ENCODE results near the gene IL24. TPM values are rescaled to one million over a fixed set of nuclear protein-coding genes. Genes with fewer than 3 reads are reported as not detected.

Gene IL24
- total and polyA plus RNA-seq, 2 donors (not counting 1 experiment from before 2014, with no cell fraction given) = not detected

GRCh38 chr1:206925106-206925736, 28.0 kb downstream of the IL24 start:
- no peak for TF ChIP-seq EZH2 (IDR thresholded peaks at IDR 0.05; ENCODE audit: borderline replicate concordance, insufficient read depth, low read depth, low read length, poor library complexity, severe bottlenecking)
- TF ChIP-seq CTCF (IDR thresholded peaks at IDR 0.05) = peak; percentile 19
- 20% methylated on average over 11 of the region's 11 CpGs for whole genome bisulfite sequencing (ENCODE audit: insufficient coverage)
- POLR2A ChIA-PET = interaction anchor here (0.6 to 2.7 kb wide), 9 partner anchors 10 to 1295 kb away, joined by 4 to 11 read pairs (median 6); no protein-coding TSS in a partner anchor
- Histone ChIP-seq H3K9me3 (ENCODE audit: control extremely low read depth in 1 of 3, control insufficient read depth in 2 of 3, insufficient read depth in 1 of 3, low read length in 2 of 3) (no peaks in the 10 kb centered on the region), H3K79me2 (ENCODE audit: control insufficient read depth, insufficient read depth, low read length) (peaks cover 93% of the 10 kb centered on the region), H3K4me3 (ENCODE audit: control extremely low read depth in 1 of 5, extremely low read depth in 1 of 5, insufficient read depth in 1 of 5, low read depth in 2 of 5, low read length in 4 of 5) (peak overlapping the region in 1 of 5 experiments; percentile 17), H3K4me1 (ENCODE audit: control insufficient read depth in 2 of 2, insufficient read depth in 2 of 2, low read length in 2 of 2) (peaks cover 82 to 84% of the 10 kb centered on the region in 2 donors), H2AFZ (ENCODE audit: insufficient read depth, low read depth, low read length, poor library complexity, severe bottlenecking) (peak overlapping the region; percentile 12), H3K27ac (ENCODE audit: low read length in 2 of 2) (peak overlapping the region; percentile 88 to 96), H3K36me3 (replicated peaks in 1 of 2; ENCODE audit: control extremely low read depth in 1 of 2, control insufficient read depth in 1 of 2, extremely low read depth in 1 of 2, insufficient read depth in 2 of 2, low read length in 1 of 2) (peaks cover 3 to 7% of the 10 kb centered on the region in 2 experiments), H4K20me1 (ENCODE audit: control insufficient read depth, insufficient read depth, low read length, poor library complexity, severe bottlenecking) (peaks cover 4% of the 10 kb centered on the region), H3K27me3 (replicated peaks in 1 of 4; ENCODE audit: control extremely low read depth in 1 of 4, control insufficient read depth in 3 of 4, insufficient read depth in 4 of 4, low read length in 3 of 4) (no peaks in the 10 kb centered on the region), H3K9ac (ENCODE audit: low read length) (peak overlapping the region; percentile 96), H3K4me2 (replicated peaks; ENCODE audit: low read depth, low read length, poor library complexity, severe bottlenecking) (peak overlapping the region; percentile 81)
- Mint-ChIP-seq H3K4me1 (peaks cover 37% of the 10 kb centered on the region), H3K9me3 (ENCODE audit: insufficient read depth) (no peaks in the 10 kb centered on the region), H3K4me3 (no peak overlapping the region), H3K27me3 (no peaks in the 10 kb centered on the region), H3K27ac (no peak overlapping the region)
- peak; percentile 53 for ATAC-seq (ENCODE audit: low read depth)
- CTCF ChIA-PET = interaction anchor here (0.5 to 14.5 kb wide), 9 partner anchors 8 to 291 kb away, joined by 3 to 723 read pairs (median 9); partner anchors contain the start of genes DYRK3 and FCMR
- intact Hi-C loops (cut with micrococcal nuclease) = loop anchor here (2.0 to 5.0 kb wide), 2 partner anchors 244 to 397 kb away; partner anchors contain the start of gene CD55
- DNase-seq = peak; percentile 84

GRCh38 chr1:206926286-206926685, 29.0 kb downstream of the IL24 start:
- H3K4me3 ChIP-seq (ENCODE audit: control extremely low read depth in 1 of 5, extremely low read depth in 1 of 5, insufficient read depth in 1 of 5, low read depth in 2 of 5, low read length in 4 of 5) = no peak overlapping the region
- intact Hi-C loops (cut with micrococcal nuclease) = loop anchor here (5.0 kb wide), 1 partner anchor 396 kb away; the partner anchor contains the start of gene CD55
- CTCF ChIA-PET = interaction anchor here (0.6 to 14.5 kb wide), 7 partner anchors 7 to 301 kb away, joined by 3 to 723 read pairs (median 12); partner anchors contain the start of gene FCMR
- H3K36me3 ChIP-seq (replicated peaks in 1 of 2; ENCODE audit: control extremely low read depth in 1 of 2, control insufficient read depth in 1 of 2, extremely low read depth in 1 of 2, insufficient read depth in 2 of 2, low read length in 1 of 2) = no peaks in the 10 kb centered on the region
- POLR2A ChIA-PET = interaction anchor here (1.8 to 2.7 kb wide), 2 partner anchors 11 to 21 kb away, joined by 8 to 11 read pairs; no protein-coding TSS in a partner anchor
- Mint-ChIP-seq H3K9me3 (ENCODE audit: insufficient read depth) (no peaks in the 10 kb centered on the region), H3K4me1 (peaks cover 44% of the 10 kb centered on the region), H3K27ac (peak overlapping the region; percentile 89), H3K27me3 (no peaks in the 10 kb centered on the region), H3K4me3 (peak overlapping the region; percentile 21)
- H3K4me1 ChIP-seq (ENCODE audit: control insufficient read depth in 2 of 2, insufficient read depth in 2 of 2, low read length in 2 of 2) = peaks cover 92 to 94% of the 10 kb centered on the region in 2 donors
- TF ChIP-seq EZH2 (IDR thresholded peaks at IDR 0.05; ENCODE audit: borderline replicate concordance, insufficient read depth, low read depth, low read length, poor library complexity, severe bottlenecking) (no peak), CTCF (IDR thresholded peaks at IDR 0.05) (no peak)
- ATAC-seq (ENCODE audit: low read depth) (no peak), DNase-seq (no peak)
- H3K27me3 ChIP-seq (replicated peaks in 1 of 4; ENCODE audit: control extremely low read depth in 1 of 4, control insufficient read depth in 3 of 4, insufficient read depth in 4 of 4, low read length in 3 of 4) = no peaks in the 10 kb centered on the region
- H3K79me2 ChIP-seq (ENCODE audit: control insufficient read depth, insufficient read depth, low read length) = peaks cover 89% of the 10 kb centered on the region
- peak overlapping the region; percentile 88 to 96 for H3K27ac ChIP-seq (ENCODE audit: low read length in 2 of 2)
- H2AFZ ChIP-seq (ENCODE audit: insufficient read depth, low read depth, low read length, poor library complexity, severe bottlenecking) = no peak overlapping the region
- H3K9me3 ChIP-seq (ENCODE audit: control extremely low read depth in 1 of 3, control insufficient read depth in 2 of 3, insufficient read depth in 1 of 3, low read length in 2 of 3) = no peaks in the 10 kb centered on the region
- H3K9ac ChIP-seq (ENCODE audit: low read length) = no peak overlapping the region
- peak overlapping the region; percentile 29 for H3K4me2 ChIP-seq (replicated peaks; ENCODE audit: low read depth, low read length, poor library complexity, severe bottlenecking)
- no peaks in the 10 kb centered on the region for H4K20me1 ChIP-seq (ENCODE audit: control insufficient read depth, insufficient read depth, low read length, poor library complexity, severe bottlenecking)
- WGBS (ENCODE audit: insufficient coverage) = 100% methylated on average over 2 of the region's 2 CpGs
